H9 (cell line): ENCODE measurements around the gene CERS6. TPM values are rescaled to one million over a fixed set of nuclear protein-coding genes. Genes with fewer than 3 reads are reported as not detected.

Experiments used
- DNase-seq: peaks from one replicate; pipeline ENCODE4 v3.0.0-alpha.2; 2017
- H2AFZ ChIP-seq: one replicate; pipeline ENCODE4 v1.6.1; 2013; ENCODE audit warnings: mild to moderate bottlenecking, low read length, control low read depth, moderate library complexity
- H2AK5ac ChIP-seq: 2 replicates; pipeline ENCODE4 v1.6.1; 2013; ENCODE audit warnings: low read length, control low read depth, mixed read lengths; ENCODE audit not compliant: insufficient read length
- H2BK120ac ChIP-seq: one replicate; pipeline ENCODE4 v1.6.1; 2013; ENCODE audit warnings: low read depth, mild to moderate bottlenecking, low read length, control low read depth, inconsistent platforms; ENCODE audit not compliant: poor library complexity, severe bottlenecking
- H2BK12ac ChIP-seq: 2 replicates; pipeline ENCODE4 v1.6.1; 2013; ENCODE audit warnings: low read length, control low read depth, mixed read lengths, low read depth; ENCODE audit not compliant: insufficient read length
- H2BK15ac ChIP-seq: 2 replicates; pipeline ENCODE4 v1.6.1; 2013; ENCODE audit warnings: low read depth, low read length, control low read depth
- H2BK20ac ChIP-seq: one replicate; pipeline ENCODE4 v1.6.1; 2013; ENCODE audit warnings: low read depth, mild to moderate bottlenecking, low read length, control low read depth, inconsistent platforms; ENCODE audit not compliant: poor library complexity, severe bottlenecking
- H2BK5ac ChIP-seq: 2 replicates; pipeline ENCODE4 v1.6.1; 2013; ENCODE audit warnings: low read length, control low read depth, mixed read lengths; ENCODE audit not compliant: insufficient read length
- H3K14ac ChIP-seq: 2 replicates; pipeline ENCODE4 v1.6.1; 2013; ENCODE audit warnings: low read length, control low read depth; ENCODE audit not compliant: insufficient read depth
- H3K18ac ChIP-seq: 2 replicates; pipeline ENCODE4 v1.6.1; 2013; ENCODE audit warnings: low read depth, mild to moderate bottlenecking, mixed read lengths, low read length, control low read depth; ENCODE audit not compliant: insufficient read length
- H3K23ac ChIP-seq: 2 replicates; pipeline ENCODE4 v1.6.1; 2013; ENCODE audit warnings: low read length, control low read depth, mixed read lengths, low read depth; ENCODE audit not compliant: insufficient read length
- H3K23me2 ChIP-seq: 2 replicates; pipeline ENCODE4 v1.6.1; 2013; ENCODE audit warnings: low read depth, mild to moderate bottlenecking, mixed read lengths, low read length, control low read depth; ENCODE audit not compliant: insufficient read length, poor library complexity, severe bottlenecking
- H3K27ac ChIP-seq: 2 replicates; pipeline ENCODE4 v1.5.1; 2013; ENCODE audit warnings: low read length, control low read depth, mixed read lengths, low read depth; ENCODE audit not compliant: insufficient read length
- H3K27me3 ChIP-seq: 2 replicates; pipeline ENCODE4 v1.6.1; 2013; ENCODE audit warnings: low read length, control low read depth, inconsistent platforms; ENCODE audit not compliant: insufficient read depth
- H3K4ac ChIP-seq: 2 replicates; pipeline ENCODE4 v1.6.1; 2013; ENCODE audit warnings: low read depth, mild to moderate bottlenecking, control low read depth, inconsistent platforms, low read length, moderate library complexity
- H3K4me1 ChIP-seq: 2 replicates; pipeline ENCODE4 v1.6.1; 2013; ENCODE audit warnings: low read length, control low read depth, inconsistent platforms; ENCODE audit not compliant: insufficient read depth
- H3K4me2 ChIP-seq: 2 replicates; pipeline ENCODE4 v1.6.1; 2013; ENCODE audit warnings: low read length, control low read depth, mixed read lengths; ENCODE audit not compliant: insufficient read length, insufficient read depth
- H3K56ac ChIP-seq: 2 replicates; pipeline ENCODE4 v1.6.1; 2013; ENCODE audit warnings: low read depth, mild to moderate bottlenecking, mixed read lengths, low read length, control low read depth; ENCODE audit not compliant: insufficient read length
- H3K79me1 ChIP-seq: 2 replicates; pipeline ENCODE4 v1.6.1; 2013; ENCODE audit warnings: low read depth, mild to moderate bottlenecking, moderate library complexity, low read length, control low read depth, inconsistent platforms; ENCODE audit not compliant: insufficient read depth, poor library complexity, severe bottlenecking
- H3K79me2 ChIP-seq: 2 replicates; pipeline ENCODE4 v1.6.1; 2013; ENCODE audit warnings: low read length, control low read depth, inconsistent platforms; ENCODE audit not compliant: insufficient read depth
- H3K9ac ChIP-seq: 2 replicates; pipeline ENCODE4 v1.6.1; 2013; ENCODE audit warnings: low read length, control low read depth, mixed read lengths; ENCODE audit not compliant: insufficient read length; ENCODE audit errors: extremely low read depth
- H3K9me3 ChIP-seq: one replicate; pipeline ENCODE4 v1.6.1; 2013; ENCODE audit warnings: low read depth, low read length, inconsistent platforms; ENCODE audit not compliant: control insufficient read depth
- H3T11ph ChIP-seq: one replicate; pipeline ENCODE4 v1.6.1; 2013; ENCODE audit warnings: mild to moderate bottlenecking, low read length, control low read depth, inconsistent platforms
- H4K20me1 ChIP-seq: one replicate; pipeline ENCODE4 v1.6.1; 2013; ENCODE audit not compliant: control insufficient read depth, insufficient read length, insufficient read depth
- H4K5ac ChIP-seq: 2 replicates; pipeline ENCODE4 v1.6.1; 2013; ENCODE audit warnings: low read depth, mild to moderate bottlenecking, mixed read lengths, low read length, control low read depth; ENCODE audit not compliant: insufficient read length
- H4K8ac ChIP-seq: replicated peaks from 2 replicates; pipeline ENCODE4 v1.6.1; 2013; ENCODE audit warnings: low read length, control low read depth, mixed read lengths, low read depth; ENCODE audit not compliant: insufficient read length
- H4K91ac ChIP-seq: 2 replicates; pipeline ENCODE4 v1.6.1; 2013; ENCODE audit warnings: low read depth, mild to moderate bottlenecking, moderate library complexity, mixed read lengths, low read length, control low read depth; ENCODE audit not compliant: insufficient read length
- H3K27ac Mint-ChIP-seq, 3 experiments: 2 replicates in 2 of 3; 3 replicates in 1 of 3; pipeline ENCODE4 v1.8.0; 2020 to 2021; ENCODE audit warnings: mixed read lengths in 3 of 3, mild to moderate bottlenecking in 1 of 3, moderate library complexity in 1 of 3
- H3K27me3 Mint-ChIP-seq: 2 replicates; pipeline ENCODE4 v1.8.0; 2021; ENCODE audit warnings: low read depth, mild to moderate bottlenecking, moderate library complexity, mixed read lengths
- H3K36me3 Mint-ChIP-seq, 3 experiments: 2 replicates in 2 of 3; 3 replicates in 1 of 3; pipeline ENCODE4 v1.8.0; 2020 to 2021; ENCODE audit warnings: low read depth in 3 of 3, mixed read lengths in 3 of 3; ENCODE audit not compliant: insufficient read depth in 1 of 3
- H3K4me1 Mint-ChIP-seq, 2 experiments: 2 replicates each; pipeline ENCODE4 v1.8.0; 2020; ENCODE audit warnings: mixed read lengths in 2 of 2
- H3K4me3 Mint-ChIP-seq, 2 experiments: 2 replicates in 1 of 2; 3 replicates in 1 of 2; pipeline ENCODE4 v1.8.0; 2020 to 2021; ENCODE audit warnings: mild to moderate bottlenecking in 2 of 2, mixed read lengths in 2 of 2, moderate library complexity in 1 of 2
- H3K9me3 Mint-ChIP-seq, 2 experiments: 2 replicates in 1 of 2; 3 replicates in 1 of 2; pipeline ENCODE4 v1.8.0; 2020; ENCODE audit warnings: mild to moderate bottlenecking in 2 of 2, mixed read lengths in 2 of 2, moderate library complexity in 1 of 2
- WGBS: extraction: QIAGEN DNeasy Blood & Tissue Kit; methylation state at CpG from one replicate; pipeline ENCODE4 v1.1.7; 2013; ENCODE audit warnings: missing lambda C conversion rate, low lambda C conversion rate, mixed read lengths; ENCODE audit not compliant: insufficient read length; ENCODE audit errors: extremely low coverage; 5-methylcytosine and 5-hydroxymethylcytosine counted together
- total RNA-seq: library from RNA; stranded (reverse); gene quantifications from 2 replicates; pipeline ENCODE4 v1.2.1, GENCODE V29; 2021
- TF ChIP-seq, protein P1 (sequence below): fragments of 200-600 bp; sonication (generic); conservative IDR thresholded peaks from 3 replicates; pipeline ENCODE4 v1.8.0; 2021; ENCODE audit warnings: antibody characterized with exemption, mild to moderate bottlenecking

CERS6 gene
- total RNA-seq, 1 experiment from 2014 or later = 17.7 TPM

DNA sequence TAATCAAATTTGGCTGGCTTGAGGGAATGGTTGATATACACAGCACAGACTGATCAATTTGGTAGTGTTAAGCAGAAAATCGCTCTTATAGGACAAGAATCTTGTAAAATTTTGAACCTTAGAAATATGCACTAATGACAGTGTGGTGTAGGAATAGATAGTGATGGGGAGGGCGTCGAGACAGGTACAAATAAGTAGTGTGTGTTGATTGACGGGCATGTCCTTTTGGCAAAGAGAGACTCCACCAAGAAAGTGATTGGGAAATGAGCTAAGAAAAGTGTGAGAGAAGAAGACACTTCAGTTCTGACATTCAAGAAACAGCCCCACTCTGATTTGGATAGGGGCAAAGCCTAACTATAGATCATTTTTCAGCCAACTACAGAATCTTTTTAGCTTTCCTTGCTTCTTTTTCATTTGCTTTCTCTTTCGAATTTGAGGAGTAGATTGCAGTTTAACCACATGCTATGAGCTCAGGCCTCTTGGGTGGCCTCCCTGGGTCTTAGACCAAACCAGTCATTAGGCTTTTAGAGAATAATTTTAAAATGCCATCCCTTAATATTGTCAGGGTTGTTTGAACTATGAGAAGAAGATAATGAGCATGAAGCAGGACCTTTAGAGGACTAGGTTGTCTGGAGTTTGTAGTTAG, 127.1 kb downstream of the CERS6 start:
- H3K79me1 ChIP-seq = no peaks in the 10 kb centered on the region
- no peaks in the 10 kb centered on the region for H3K27me3 ChIP-seq
- peaks cover 8 to 12% of the 10 kb centered on the region in 2 experiments for H3K4me1 Mint-ChIP-seq
- no peak overlapping the region for H3K14ac ChIP-seq
- no peak overlapping the region for H2AFZ ChIP-seq
- no peaks in the 10 kb centered on the region for H3K9me3 Mint-ChIP-seq
- no peak for DNase-seq
- no peak overlapping the region for H3K23ac ChIP-seq
- H3K9ac ChIP-seq = no peak overlapping the region
- H3K27ac ChIP-seq = no peak overlapping the region
- no peak overlapping the region for H2BK120ac ChIP-seq
- H3T11ph ChIP-seq = no peak overlapping the region
- no peak overlapping the region for H2BK12ac ChIP-seq
- H4K20me1 ChIP-seq = no peaks in the 10 kb centered on the region
- H4K5ac ChIP-seq = no peak overlapping the region
- no peak overlapping the region for H2AK5ac ChIP-seq
- 0 out of 2 replicates have a peak, but pooled peaks cover 4% of the 10 kb centered on the region for H3K79me2 ChIP-seq
- WGBS = no CpG with 5 or more reads among the region's 5 CpGs
- no peaks in the 10 kb centered on the region for H3K23me2 ChIP-seq
- H3K36me3 Mint-ChIP-seq = 0 out of 7 replicates have a peak, but pooled peaks cover 0 to 4% (median 3%) of the 10 kb centered on the region in 3 experiments
- H4K8ac ChIP-seq = no peak overlapping the region
- H3K4ac ChIP-seq = no peak overlapping the region
- TF ChIP-seq, protein P1, sequence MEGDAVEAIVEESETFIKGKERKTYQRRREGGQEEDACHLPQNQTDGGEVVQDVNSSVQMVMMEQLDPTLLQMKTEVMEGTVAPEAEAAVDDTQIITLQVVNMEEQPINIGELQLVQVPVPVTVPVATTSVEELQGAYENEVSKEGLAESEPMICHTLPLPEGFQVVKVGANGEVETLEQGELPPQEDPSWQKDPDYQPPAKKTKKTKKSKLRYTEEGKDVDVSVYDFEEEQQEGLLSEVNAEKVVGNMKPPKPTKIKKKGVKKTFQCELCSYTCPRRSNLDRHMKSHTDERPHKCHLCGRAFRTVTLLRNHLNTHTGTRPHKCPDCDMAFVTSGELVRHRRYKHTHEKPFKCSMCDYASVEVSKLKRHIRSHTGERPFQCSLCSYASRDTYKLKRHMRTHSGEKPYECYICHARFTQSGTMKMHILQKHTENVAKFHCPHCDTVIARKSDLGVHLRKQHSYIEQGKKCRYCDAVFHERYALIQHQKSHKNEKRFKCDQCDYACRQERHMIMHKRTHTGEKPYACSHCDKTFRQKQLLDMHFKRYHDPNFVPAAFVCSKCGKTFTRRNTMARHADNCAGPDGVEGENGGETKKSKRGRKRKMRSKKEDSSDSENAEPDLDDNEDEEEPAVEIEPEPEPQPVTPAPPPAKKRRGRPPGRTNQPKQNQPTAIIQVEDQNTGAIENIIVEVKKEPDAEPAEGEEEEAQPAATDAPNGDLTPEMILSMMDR = no peak
- no peak overlapping the region for H3K4me2 ChIP-seq
- no peak overlapping the region for H2BK20ac ChIP-seq
- H3K56ac ChIP-seq = no peak overlapping the region
- H3K27me3 Mint-ChIP-seq = peaks cover 1% of the 10 kb centered on the region; the same call in 1 of the 2 replicates
- no peak overlapping the region for H2BK5ac ChIP-seq
- no peaks in the 10 kb centered on the region for H3K4me1 ChIP-seq
- H3K27ac Mint-ChIP-seq = peak overlapping the region in 1 of 3 experiments; percentile 9; a peak in 1 of 7 replicates
- no peaks in the 10 kb centered on the region for H3K9me3 ChIP-seq
- H3K18ac ChIP-seq = no peak overlapping the region
- no peak overlapping the region for H2BK15ac ChIP-seq
- no peak overlapping the region for H4K91ac ChIP-seq
- no peak overlapping the region for H3K4me3 Mint-ChIP-seq
